ENCODE data around the gene TKTL1. TPM values are rescaled to one million over a fixed set of nuclear protein-coding genes. Genes with fewer than 3 reads are reported as not detected.

TKTL1 gene
- total and polyA plus RNA-seq, 2 of the 8 experiments (the other 6 are each of a cell fraction or from before 2014, with no cell fraction given), result 0.05 TPM; not detected in 1

GRCh38 chrX:154358011-154358410 lies 62.4 kb downstream of the TKTL1 start:
- Histone ChIP-seq H3K23me2 (ENCODE audit: low read depth, low read length) (no peaks in the 10 kb centered on the region), H3K56ac (replicated peaks; ENCODE audit: insufficient read length, low read depth, low read length) (no peak overlapping the region), H2AK5ac (ENCODE audit: low read depth, low read length) (no peak overlapping the region), H4K8ac (ENCODE audit: extremely low read depth, insufficient read depth, low read length) (no peak overlapping the region), H3K23ac (ENCODE audit: insufficient read length) (no peak overlapping the region), H2BK12ac (ENCODE audit: low read depth, low read length) (no peak overlapping the region), H4K91ac (replicated peaks; ENCODE audit: insufficient read length, low read length) (no peak overlapping the region), H3K14ac (ENCODE audit: insufficient read length) (no peak overlapping the region), H2BK120ac (replicated peaks; ENCODE audit: low read depth, low read length) (no peak overlapping the region), H3K79me2 (ENCODE audit: control insufficient read depth in 1 of 2, insufficient read depth in 2 of 2, low read length in 2 of 2) (peaks cover 0 to 7% of the 10 kb centered on the region in 2 experiments; a peak in 2 of 4 replicates), H4K20me1 (replicated peaks in 1 of 2; ENCODE audit: control insufficient read depth in 1 of 2, insufficient read depth in 2 of 2, low read length in 2 of 2) (peaks cover 9 to 49% of the 10 kb centered on the region in 2 experiments), H2BK20ac (ENCODE audit: low read length) (no peak overlapping the region), H3K27ac (ENCODE audit: low read depth, low read length) (no peak overlapping the region), H3K9me3 (ENCODE audit: insufficient read depth in 2 of 2, low read depth in 1 of 2, low read length in 1 of 2) (no peaks in the 10 kb centered on the region), H3K79me1 (ENCODE audit: low read depth, low read length) (no peaks in the 10 kb centered on the region; the same call in 1 of the 2 replicates), H2BK5ac (ENCODE audit: low read depth, low read length) (no peak overlapping the region), H3K4ac (replicated peaks; ENCODE audit: insufficient read length, low read depth, low read length) (no peak overlapping the region), H3K4me1 (replicated peaks in 1 of 4; ENCODE audit: control insufficient read depth in 3 of 4, insufficient read depth in 4 of 4, low read length in 3 of 4) (no peaks in the 10 kb centered on the region), H2AFZ (ENCODE audit: low read length) (no peak overlapping the region), H3K27me3 (replicated peaks in 1 of 4; ENCODE audit: control insufficient read depth in 3 of 4, extremely low read depth in 1 of 4, insufficient read depth in 3 of 4, low read length in 3 of 4) (no peaks in the 10 kb centered on the region), H4K5ac (ENCODE audit: insufficient read length, low read depth, low read length) (no peak overlapping the region), H3K4me3 (ENCODE audit: extremely low read depth in 1 of 4, insufficient read depth in 2 of 4, low read depth in 3 of 4, low read length in 4 of 4) (no peak overlapping the region), H3K18ac (ENCODE audit: extremely low read depth, low read length) (no peak overlapping the region), H3K9ac (replicated peaks in 1 of 4; ENCODE audit: extremely low read depth in 1 of 4, low read depth in 3 of 4, low read length in 3 of 4) (no peak overlapping the region), H3K36me3 (ENCODE audit: control insufficient read depth in 2 of 4, insufficient read depth in 4 of 4, low read length in 3 of 4) (peaks cover 44 to 97% (median 81%) of the 10 kb centered on the region in 4 experiments), H2BK15ac (ENCODE audit: low read length) (no peak overlapping the region), H3K4me2 (ENCODE audit: insufficient read depth in 1 of 2, low read depth in 2 of 2, low read length in 2 of 2) (no peak overlapping the region)
- no peak for FAIRE-seq
- ChIA-PET POLR2A (ENCODE audit: partially characterized antibody) (interaction anchor here (4.1 to 15.6 kb wide), 2 partner anchors 8 to 9 kb away, joined by 46 to 348 read pairs; no protein-coding TSS in a partner anchor), CTCF (ENCODE audit: partially characterized antibody) (interaction anchor here (0.8 kb wide), 1 partner anchor 15 kb away, joined by 4 read pairs; no protein-coding TSS in a partner anchor)
- no CpG with 5 or more reads among the region's 11 CpGs for WGBS, 2 experiments (ENCODE audit: extremely low coverage in 1 of 2, insufficient coverage in 1 of 2, insufficient read length in 1 of 2, insufficient replicate concordance in 2 of 2, low coverage in 1 of 2, low lambda C conversion rate in 2 of 2, missing lambda C conversion rate in 1 of 2)
- DNase-seq (ENCODE audit: low read depth in 1 of 2, low spot score in 2 of 2), result no peak
- TF ChIP-seq TEAD4 (IDR thresholded peaks at IDR 0.05; ENCODE audit: low read depth, low read length), result no peak
- no peak for TF ChIP-seq EP300 (IDR thresholded peaks at IDR 0.05; ENCODE audit: borderline replicate concordance in 1 of 2, low read depth in 2 of 2, low read length in 2 of 2)
- TF ChIP-seq ATF2 (IDR thresholded peaks at IDR 0.05; ENCODE audit: low read length), result no peak
- TF ChIP-seq POLR2AphosphoS5 (IDR thresholded peaks at IDR 0.05; ENCODE audit: low read depth, low read length), result peak; percentile 40; the same call in 1 of the 2 replicates
- no peak for TF ChIP-seq TCF12 (IDR thresholded peaks at IDR 0.05; ENCODE audit: low read depth, low read length)
- TF ChIP-seq SRF (IDR thresholded peaks at IDR 0.05; ENCODE audit: low read depth, low read length), result no peak
